GM19395 (cell line): ENCODE results near the gene KLHL29.

Source experiments
- ATAC-seq: cut with Tn5 transposase; IDR thresholded peaks from one replicate; pipeline ENCODE4 v1.9.1; 2021; ENCODE audit warnings: mild to moderate bottlenecking, moderate library complexity; ENCODE audit not compliant: unreplicated experiment

Gene KLHL29

GRCh38 chr2:23586741-23587306, 201.8 kb downstream of the KLHL29 start:
- no peak for ATAC-seq

GRCh38 chr2:23587341-23587880, 202.4 kb downstream of the KLHL29 start:
- ATAC-seq, result no peak

DNA sequence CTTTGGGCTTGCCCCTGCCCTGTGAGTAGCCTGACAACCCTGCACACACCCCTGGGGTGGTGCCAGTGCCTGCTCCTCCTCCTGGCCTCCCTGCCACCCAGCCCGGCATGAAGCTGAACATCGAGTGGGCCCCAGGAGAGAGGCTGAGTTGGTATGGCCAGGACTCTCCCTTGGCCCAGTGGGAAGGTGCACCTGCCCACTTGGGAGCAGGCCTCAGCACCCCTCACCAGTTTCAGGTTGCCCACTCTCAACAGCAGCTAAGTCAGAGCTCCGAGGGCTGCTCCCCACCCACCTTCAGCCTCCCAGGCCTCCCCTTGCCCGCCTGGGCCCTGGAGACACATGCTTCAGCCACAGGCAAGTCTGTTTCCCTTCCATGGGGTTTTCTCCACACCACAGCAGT, 203.1 kb downstream of the KLHL29 start:
- ATAC-seq, result no peak

GRCh38 chr2:23588508-23589201, 203.7 kb downstream of the KLHL29 start:
- no peak for ATAC-seq

- no peak for ATAC-seq
Observed at GRCh38 chr2:23589220-23589647, 204.3 kb downstream of the KLHL29 start.

DNA sequence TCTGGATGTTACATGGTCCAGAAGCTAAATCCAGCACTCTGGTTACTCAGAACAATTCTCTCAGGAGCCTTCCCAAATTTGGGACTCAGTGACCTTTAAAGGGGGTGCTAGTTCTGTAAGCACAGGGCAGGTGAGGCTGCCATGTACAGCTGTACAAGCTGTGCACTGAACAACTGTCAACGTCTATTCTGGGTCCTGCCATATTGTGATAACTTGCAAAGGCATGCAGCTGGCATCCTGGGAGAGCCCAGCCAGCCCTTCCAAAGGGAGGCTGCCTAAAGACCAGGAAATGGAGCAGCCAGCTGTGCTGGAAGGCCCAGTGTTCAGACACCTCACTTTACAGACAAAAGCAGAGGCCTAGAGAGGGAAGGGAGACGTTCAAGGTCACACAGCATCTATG, 204.8 kb downstream of the KLHL29 start:
- ATAC-seq, result no peak

DNA sequence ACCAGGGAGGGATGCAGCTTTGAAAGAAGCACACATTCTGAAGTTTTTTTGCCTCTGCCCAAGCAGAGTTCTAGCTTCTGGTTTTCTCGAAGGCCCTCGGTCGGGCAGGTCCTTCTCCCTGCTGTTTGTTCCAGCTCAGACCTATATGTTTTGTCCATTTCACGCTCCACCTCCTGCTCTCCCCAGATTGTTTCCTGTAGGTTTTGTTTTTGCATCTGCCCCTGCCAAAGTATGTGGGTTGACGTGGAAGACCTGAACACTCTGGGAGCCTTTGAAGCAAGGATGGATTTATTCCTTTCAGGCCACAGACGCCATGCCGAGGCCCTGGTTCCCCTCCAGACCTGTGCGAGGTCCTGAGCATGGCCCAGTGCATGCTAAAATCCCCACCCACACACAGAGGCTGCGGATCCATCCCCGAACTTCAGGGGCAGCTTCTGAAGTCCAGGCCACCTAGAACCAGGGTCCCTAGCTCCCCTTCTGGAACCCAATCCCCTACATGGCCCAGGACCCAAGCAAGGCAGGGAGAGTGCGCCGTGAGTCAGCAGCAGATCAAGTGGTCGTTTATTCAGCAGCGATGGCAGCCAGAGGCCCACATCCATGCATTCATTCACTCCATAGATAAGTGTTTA, 205.4 kb downstream of the KLHL29 start:
- ATAC-seq, result no peak

DNA sequence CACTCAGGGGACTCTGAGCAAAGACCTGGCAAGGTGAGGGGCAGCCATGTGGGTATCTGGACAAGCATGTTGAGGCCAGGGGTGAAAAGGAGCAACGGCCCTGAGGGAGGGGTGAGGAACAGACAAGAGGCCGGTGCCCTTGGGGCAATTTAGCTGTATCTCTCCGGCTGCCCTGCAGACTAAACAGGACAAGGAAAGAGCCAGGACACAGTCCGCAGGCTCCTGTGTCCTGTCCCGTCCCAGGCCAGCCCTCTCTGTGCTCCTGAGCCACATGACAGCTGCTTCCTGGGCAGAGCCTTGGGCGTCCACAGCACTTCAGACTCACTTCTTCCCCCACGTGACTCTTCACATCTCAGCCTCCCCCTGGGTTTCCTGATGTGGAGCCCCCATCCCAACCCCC, 206.1 kb downstream of the KLHL29 start:
- ATAC-seq, result no peak

- ATAC-seq, result no peak
Observed at GRCh38 chr2:23592061-23592685, 207.2 kb downstream of the KLHL29 start.

- ATAC-seq, result no peak
Observed at GRCh38 chr2:23592898-23593751, 208.1 kb downstream of the KLHL29 start.

GRCh38 chr2:23593752-23594459, 208.9 kb downstream of the KLHL29 start:
- ATAC-seq, result no peak

- no peak for ATAC-seq
Observed at GRCh38 chr2:23594460-23594825, 209.5 kb downstream of the KLHL29 start.

GRCh38 chr2:23595021-23595420, 210.0 kb downstream of the KLHL29 start:
- ATAC-seq, result no peak

DNA sequence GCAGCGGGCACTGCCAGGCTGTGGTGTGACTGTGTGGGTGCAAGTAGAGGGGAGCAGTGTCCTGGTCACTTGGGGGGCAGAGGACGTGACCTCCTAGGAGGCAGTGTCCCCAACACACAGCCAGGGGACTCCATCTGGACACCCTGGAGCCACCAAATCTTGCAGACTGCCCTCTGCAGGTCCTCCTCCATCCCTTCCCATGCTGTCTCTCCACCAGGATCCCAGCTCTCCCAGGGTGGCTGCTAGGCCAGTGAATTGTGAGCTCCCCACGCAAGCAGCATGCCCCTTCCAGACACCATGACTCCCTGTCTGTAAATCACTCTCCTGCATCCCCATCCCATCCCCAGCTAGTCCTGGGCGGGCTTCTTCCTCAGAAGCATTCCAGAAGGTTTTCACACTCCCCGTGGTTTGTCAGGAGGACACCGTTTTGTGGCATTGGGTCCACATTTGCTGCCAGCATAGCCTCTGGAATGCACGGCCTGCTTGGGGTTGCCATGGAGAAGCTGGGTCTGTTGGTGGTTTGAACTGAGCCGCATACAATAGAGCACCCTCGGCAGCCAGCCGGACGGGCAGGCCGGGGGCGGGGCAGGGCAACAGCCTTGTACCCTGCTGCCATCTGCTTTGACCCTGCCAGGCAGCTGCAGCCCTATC, 210.7 kb downstream of the KLHL29 start:
- ATAC-seq, result no peak

DNA sequence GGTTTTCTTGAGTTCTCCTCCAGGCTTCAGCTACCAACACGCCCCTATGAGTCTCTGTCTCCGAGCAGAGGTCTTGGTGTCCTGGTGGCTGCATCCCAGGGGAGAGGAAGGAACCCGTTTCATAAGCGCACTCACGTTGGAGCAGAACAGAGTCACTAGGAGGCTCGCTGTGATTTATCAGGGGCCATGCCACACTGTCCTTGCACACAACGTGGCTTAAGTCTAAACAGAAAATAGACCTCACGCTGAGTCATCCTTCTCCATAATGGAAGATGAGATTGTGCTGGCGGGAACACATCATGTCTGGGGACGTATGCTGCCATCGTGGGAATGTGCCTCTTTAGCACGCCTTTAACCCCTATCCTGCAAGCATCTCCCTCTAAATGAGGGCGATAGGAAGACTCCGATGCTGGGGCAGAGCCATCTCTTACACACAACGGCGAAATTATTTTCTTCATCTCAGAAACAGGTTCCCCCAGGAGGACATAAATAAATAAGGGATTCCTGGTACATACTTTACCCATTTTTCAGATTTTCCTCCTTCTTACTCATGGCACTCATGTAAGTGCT, 211.4 kb downstream of the KLHL29 start:
- no peak for ATAC-seq

- no peak for ATAC-seq
Observed at GRCh38 chr2:23597687-23598086, 212.7 kb downstream of the KLHL29 start.

DNA sequence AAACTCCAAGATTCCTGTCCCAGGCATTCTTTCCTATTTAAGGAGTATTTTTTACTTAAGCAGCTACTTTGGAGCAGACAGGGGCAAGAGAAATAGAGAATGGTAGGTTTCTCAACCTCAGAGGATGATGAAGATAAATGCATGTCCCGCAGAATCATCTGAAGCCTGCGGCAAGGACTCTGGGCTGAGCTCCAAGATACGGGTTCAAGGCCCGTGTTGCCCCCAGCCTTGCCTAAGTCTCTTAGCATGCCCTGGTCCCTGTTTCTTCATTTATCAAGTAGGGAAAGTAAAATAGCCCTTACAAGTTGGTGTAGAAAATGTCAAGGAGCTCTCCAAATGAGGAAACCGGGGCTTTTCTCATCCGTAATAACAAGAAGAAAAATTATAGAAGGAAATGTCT, 214.0 kb downstream of the KLHL29 start:
- ATAC-seq, result no peak

DNA sequence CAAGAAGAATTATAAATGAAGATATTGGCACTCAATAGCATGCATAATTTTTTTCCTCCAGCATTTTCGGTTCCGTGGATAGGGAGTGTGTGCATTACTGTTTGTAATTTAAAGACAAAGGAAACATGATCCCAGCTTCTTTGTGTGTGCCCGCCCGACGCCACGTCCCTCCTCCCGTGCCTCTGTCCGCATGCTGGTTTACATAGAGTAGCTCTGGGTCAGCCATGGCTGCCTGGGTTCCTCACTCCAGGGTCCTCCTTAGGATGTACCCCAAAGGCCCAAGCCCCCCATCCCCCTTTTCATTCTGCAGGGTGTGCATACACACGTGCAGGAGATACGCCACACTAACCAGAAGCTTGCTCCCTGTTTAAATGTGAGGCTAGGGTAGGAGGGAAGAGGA, 214.7 kb downstream of the KLHL29 start:
- no peak for ATAC-seq

- ATAC-seq, result no peak
Observed at GRCh38 chr2:23600346-23600745, 215.4 kb downstream of the KLHL29 start.
